HG02943 (cell line): ENCODE measurements around the gene LRRC72.
A peak's percentile ranks its signal among the peaks of the same experiment; 100 is the strongest.
"Not testable (repeated sequence)": the region's sequence is repeated elsewhere in the genome, so short reads cannot be mapped to it uniquely, and the experiment has no call there.

ENCODE experiments used
- ATAC-seq: cut with Tn5 transposase; IDR thresholded peaks from one replicate; pipeline ENCODE4 v1.9.1; 2021; ENCODE audit warnings: mild to moderate bottlenecking, low read depth, moderate library complexity; ENCODE audit not compliant: unreplicated experiment

The LRRC72 gene

DNA sequence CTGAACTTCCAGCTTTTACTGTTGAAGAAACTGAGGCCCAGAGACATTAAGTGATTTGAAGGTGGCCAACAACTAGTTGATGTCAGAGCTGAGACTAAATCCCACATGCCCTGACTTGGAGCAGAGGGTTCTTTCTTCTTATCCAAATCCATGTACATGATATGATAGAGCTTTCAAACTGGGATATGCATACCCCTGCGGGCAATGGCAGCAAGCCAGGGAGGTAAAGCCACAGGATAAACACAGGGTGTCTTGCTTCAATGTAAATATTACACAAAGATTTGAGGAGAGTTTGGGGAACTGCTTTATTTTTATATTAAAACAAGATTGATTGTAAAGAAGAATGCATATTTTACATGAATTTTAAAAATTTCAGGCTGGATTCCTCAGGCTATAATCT lies 2.3 kb upstream of the LRRC72 start:
- no peak for ATAC-seq

GRCh38 chr7:16528520-16528919 lies 1.9 kb downstream of the LRRC72 start:
- ATAC-seq = no peak

DNA sequence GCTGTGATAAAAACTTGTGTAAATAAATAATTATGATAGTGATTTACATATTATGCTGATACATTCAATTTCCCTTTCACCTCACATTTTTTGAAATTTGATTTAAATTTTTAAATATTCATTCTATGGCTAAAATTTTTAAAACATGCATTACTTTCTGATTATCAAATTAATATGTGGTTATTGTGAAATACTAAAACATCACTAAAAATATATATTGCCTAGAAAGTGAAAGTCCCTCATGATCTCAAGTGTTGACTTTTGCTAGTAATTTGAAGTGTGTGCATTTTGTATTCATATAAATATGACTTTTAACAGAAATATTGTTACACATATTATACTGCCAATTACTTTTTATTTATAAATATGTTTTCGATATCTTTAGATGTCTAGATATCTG lies 3.1 kb downstream of the LRRC72 start:
- ATAC-seq = no peak

GRCh38 chr7:16531707-16532106 lies 5.1 kb downstream of the LRRC72 start:
- no peak for ATAC-seq

GRCh38 chr7:16532272-16532671 lies 5.6 kb downstream of the LRRC72 start:
- ATAC-seq = no peak

DNA sequence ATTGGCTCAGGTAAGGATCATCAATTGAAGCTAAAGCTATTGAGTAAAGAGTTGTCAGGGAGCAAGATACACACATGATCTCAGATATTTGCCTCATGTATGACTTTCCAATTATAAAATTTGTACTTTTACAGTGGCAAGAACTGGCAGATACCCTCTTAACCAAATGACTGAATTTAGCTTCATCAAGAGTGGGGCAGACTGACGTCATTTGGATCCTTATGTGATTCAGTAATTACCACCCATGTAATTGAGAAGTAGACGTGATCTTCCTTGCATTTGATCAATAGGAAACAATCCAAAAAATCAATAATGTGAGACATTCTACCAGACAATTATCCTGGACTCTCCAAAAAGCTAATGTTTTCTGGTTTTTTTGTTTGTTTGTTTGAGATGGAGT lies 8.9 kb downstream of the LRRC72 start:
- ATAC-seq = no peak

- ATAC-seq = not testable (repeated sequence)
Measured at GRCh38 chr7:16540559-16540958, 13.9 kb downstream of the LRRC72 start.

- ATAC-seq = no peak
Measured at GRCh38 chr7:16542401-16542800, 15.8 kb downstream of the LRRC72 start.

DNA sequence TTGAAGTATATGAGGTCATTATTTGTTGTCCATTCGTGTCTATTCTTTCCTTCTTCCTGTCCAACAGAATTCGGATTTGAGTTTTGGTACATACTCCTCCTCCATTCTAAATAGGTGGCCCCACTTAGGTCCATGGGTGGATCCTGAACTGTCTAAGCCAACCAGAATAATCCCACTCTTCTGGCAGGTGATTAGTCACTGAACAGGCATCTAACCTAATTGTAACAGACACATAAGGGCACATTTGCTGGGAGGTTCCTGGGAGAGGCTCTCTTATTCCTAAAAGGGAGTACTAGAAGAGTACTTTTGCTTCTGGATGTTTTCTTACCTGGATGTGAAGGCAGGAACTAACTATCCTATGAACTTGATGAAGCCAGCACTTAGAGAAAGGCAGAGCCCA lies 16.8 kb downstream of the LRRC72 start:
- no peak for ATAC-seq

GRCh38 chr7:16546921-16547505 lies 20.4 kb downstream of the LRRC72 start:
- ATAC-seq = no peak

DNA sequence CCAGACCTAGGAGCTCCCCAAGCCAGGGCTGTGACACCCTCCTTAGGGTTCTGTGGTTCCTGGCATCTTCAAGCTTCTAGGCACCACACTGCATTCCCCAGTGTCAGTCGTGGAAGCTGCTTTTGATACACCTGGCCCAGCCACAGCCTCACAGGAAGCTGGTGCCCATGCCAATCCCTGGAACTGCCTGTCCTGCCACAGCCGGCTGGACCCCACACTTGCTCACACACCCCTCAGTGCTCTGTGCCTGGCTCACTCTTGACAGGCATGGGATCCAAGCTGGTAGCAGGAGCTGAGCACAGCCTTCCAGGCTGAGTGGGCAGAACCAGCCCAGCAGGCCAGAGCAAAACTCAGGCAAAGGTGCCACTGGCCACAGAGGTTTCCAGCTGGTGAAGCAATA lies 21.8 kb downstream of the LRRC72 start:
- no peak for ATAC-seq

DNA sequence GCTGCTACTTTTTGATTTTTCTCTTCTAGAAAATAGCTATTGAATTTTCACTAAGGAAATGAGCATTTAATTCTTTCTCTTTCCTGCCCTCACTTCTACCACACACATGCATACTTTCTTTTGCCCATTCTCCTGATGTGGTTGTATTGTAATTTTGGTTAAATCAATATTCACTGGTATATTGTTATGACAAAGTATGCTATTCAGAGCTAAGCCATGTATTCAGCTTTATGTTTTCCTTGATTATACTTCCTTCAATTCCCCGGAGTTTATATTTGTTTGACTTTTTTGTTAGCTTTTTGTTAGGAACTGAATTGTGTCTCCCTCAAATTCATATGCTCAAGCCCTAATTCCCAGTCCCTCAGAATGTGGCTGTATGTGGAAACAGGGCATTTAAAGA lies 24.0 kb downstream of the LRRC72 start:
- ATAC-seq = no peak

DNA sequence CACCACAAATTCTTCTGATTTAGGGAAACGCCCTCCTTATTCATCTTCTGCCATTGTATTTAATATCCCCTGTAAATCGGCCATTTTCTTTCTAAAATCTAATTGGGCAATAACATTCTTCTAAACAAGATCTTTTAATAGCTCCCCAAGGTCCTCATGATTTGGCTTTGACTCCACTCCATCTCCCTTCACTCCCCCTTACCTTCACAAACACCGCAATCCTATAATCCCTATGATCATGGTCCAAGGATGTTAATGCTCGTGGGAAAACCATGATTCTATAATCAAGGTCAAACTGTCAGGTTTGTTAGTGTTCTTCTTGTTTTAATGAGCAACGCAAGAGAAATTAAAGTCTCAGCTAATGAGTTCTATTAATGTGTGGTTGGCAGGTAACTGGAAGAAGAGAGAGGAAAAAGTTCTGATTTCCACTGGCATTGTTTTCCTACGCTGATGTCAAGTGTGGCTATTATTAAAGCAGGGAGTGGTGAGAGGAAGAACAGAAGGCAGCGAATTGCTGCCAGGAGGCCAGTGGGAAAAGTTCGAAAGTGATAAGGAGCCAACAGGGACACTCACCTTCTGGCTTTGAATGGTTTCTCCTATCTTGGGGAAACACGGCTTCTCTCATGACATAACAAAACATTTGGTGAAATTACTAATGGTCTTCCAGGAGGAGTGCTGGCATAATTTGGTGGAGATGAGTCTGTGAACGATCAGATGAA lies 28.1 kb downstream of the LRRC72 start:
- no peak for ATAC-seq

DNA sequence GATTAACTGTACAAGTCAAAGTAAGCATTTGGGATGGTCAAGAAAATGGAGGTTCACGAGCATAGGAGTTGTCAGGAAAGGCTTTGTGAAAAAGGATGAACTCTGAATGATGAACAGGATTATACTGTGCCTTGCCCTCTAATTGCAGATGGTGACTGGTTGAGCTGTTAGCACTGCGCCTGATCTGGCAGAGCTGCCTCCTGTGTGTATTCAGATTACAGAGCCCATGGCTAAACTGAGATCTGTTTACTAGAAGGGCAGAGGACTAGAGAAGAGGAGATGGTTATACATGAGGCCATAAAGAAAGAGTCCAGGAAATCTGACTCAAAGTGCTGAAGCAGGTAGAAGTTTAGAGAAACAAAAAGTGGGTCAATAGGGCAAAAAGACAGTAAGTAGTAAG lies 29.7 kb downstream of the LRRC72 start:
- ATAC-seq = no peak

DNA sequence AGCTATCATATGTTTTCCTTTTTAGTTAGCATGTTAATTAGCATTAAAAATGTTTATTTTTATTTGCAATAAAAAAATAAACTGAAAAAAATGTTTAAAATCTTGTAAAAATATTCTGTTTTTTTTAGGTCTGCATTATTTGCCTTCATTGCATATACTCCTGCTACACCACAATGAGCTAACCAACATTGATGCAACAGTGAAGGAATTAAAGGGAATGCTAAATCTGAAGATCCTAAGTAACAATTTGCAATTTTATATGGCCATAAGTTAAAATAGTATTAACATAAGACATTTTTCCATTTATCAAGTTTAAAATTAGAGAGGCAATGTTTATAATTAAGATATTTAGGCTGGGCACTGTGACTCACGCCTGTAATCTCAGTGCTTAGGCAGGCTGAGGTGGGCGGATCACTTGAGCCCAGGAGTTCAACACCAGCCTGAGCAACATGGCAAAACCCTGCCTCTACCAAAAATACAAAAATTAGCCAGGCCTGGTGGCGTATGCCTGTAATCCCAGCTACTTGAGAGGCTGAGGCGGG lies 32.2 kb downstream of the LRRC72 start:
- no peak for ATAC-seq

DNA sequence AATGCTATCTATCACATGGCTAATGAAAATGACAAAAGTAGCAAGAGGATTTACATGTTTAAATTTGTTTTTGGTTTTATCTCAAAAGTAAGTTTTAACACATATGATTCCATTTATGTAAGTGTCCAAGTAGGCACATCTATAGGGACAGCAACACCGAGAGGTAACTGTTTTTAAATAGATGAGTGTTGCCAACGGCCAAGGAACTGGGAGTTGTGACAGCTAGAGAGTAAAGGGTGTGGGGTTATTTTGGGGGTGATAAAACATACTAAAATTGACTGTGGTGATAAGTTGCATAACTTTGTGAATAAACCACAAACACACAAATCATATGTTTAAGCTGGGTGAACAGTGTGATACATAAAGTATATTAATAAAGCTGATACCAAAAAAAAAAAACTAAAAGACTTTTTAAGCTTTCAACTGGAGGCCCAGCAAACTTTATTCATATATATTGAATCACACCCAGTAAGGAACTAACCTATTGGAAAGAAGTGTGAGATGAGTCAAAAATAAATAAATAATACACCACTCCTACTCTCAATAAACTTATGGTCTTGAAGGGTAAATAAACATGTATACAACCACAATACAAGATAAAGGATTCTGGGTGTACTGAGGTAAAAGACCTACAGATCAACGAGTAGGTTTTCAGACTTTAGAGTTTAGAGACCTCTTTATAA lies 33.0 kb downstream of the LRRC72 start:
- no peak for ATAC-seq

DNA sequence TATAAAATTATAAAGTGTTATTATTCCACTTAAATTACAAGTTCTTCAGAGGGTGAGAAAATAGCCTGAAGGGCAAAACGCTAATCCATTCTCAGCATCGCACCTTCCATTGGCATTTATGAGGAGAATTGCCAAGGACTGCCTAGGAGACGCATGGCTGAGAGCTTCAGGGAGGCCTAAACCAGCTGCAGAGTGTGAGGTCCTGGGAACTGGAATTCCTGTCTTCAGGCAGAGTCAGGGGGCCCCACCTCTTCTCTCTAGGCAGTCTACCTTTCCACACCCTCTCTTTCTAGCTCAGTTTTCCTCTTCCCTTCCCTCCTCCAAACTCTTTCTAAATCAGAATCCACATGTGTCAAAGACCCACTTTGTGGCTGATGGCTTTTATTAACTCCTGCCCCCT lies 35.3 kb downstream of the LRRC72 start:
- ATAC-seq = no peak

DNA sequence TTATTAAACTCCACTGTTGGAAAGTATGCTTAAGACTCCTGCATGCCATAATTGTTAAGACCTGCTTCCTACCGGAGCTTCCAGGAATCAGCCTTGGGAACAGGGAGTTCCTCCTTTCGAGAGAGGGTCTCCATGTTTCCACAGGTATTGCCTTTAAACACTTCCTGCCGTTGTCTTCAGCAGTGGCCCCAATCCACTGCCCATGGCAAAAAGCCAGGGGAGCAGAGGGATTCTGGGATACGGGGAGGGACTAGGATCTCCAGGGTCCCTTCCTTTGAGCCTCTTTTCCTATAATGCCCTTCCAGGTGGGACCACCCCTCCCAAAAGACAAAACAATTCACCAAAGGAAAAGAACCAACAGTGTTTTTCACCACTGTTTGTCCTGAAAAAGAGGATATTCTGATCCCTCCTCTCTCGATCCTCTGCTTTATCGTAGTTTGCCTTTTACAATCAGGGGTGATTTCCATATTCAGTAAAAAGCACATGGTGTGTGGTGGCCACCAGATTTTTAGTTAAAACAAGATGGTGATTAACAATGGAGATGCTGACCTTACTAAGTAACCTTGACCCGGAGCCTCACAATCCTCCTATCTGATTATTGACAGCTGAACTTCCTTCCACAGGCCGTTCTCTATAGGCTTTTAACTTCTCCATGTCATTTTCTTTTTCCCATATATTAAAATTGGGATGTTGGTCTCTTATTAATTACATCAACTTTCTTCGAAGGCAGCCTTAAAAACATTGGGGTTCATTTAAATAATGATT lies 36.0 kb downstream of the LRRC72 start:
- no peak for ATAC-seq

DNA sequence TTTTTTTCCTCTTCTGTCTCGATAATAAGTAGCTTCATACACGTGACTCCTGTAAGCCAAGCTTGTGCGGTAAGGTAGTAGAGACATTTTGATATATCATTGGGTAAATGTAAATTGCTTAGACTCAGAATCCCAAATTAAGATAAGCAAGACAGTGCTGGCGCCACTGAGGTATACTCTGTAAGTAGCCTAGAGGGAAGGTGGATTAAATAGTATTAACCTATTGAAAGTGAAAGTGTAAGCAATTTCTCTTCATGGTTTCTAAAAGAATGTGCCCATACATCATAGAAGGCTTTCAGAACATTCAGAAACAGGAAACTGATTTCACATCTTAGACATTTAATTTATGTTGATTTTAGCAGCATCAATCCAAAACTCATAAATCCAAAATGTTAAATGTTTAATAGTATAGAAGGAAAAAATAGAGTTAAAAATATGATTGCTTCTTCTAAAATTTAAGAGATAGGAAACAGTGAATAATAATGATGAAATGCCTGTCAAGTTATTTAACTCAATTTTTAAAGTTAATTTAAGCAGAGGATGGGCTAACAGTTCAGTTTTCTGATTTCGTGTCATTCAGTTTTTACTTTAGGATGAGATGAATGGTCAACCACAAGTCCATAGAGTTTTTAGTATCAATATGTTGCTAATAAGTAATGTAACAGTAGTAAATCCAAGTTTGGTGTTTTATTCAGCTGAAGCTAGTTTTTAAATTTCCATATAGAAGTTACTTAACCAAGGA lies 36.8 kb downstream of the LRRC72 start:
- peak; percentile 73 for ATAC-seq

GRCh38 chr7:16564023-16564380 lies 37.4 kb downstream of the LRRC72 start:
- ATAC-seq = no peak
